ENCODE measurements around the gene SLC35G2. TPM values are rescaled to one million over a fixed set of nuclear protein-coding genes. Genes with fewer than 3 reads are reported as not detected.

Gene SLC35G2
- 26.5 to 31.1 TPM (median 28.0 TPM) in 5 replicates for total RNA-seq (2022; extraction: Qiagen RNA extraction)

DNA sequence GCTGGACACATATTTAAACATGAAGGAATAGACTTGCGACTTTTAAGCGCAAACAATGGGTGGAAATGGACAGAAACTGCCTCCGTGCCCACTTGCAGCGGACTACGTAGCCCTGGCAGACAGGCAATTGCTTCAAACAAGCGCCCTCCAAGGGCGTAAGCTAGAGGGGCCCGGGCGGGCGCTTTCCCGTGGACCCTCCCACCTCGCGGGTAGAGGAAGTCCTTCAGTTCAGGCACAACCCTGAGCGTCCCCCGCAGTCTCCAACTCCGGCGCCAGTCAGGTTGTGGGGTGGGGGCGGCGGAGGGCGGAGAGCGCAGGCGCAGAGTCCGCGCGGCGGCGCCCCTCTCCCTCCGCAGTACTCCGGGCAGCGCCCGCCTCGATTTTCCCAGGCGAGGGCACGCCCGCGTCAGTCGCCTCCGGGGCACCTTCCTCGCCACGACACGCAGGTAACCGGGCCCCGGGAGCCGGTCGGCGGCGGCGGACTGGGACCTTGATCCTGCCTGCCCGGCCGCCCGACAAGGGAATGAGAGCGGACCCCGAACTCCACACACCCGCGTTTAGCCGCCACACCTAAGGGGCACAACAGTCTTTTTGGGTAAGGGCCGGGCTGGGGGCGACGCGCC lies at the start of gene SLC35G2:
Gene SLC35G2 (plus strand): TSS at position 358 of the 623 bp plus-strand sequence. CDS start 35,335 bp downstream, outside the sequence.

DNA sequence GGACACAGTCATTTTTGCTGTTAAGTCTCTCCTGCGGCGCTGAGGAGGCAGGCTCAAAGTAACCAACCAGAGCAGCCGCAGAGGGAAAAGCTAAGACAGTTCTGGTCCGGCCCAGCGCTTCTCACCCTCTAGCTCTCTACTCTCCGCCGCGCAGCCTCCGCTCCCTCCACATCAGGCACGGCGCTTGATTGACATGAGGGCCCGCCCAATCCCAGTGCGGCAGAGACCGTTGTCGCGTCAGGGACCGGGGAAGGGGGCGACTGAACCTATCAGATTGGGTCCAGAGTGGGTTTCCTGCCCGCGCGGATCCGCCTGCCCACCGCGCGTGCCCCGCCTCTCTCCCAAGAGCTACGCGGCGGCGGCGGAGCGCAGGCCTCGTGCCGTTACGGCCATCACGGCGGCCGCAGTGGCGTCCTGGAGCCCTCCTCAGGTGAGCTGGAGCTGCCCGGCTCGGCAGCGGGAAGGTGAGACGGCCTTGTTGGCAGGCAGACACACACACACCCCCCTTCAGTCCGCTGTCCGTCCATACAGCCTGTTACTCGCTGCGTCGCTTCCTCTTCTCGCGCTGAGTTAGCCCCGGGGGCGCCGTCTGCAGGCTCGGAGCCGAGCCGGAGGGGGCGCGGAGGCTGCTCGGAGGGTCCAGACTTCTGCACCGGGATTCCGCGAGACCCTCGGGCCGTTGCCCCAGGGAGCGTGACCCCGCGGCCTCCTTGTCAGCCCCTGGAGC lies 43.1 kb downstream of the SLC35G2 start, which contains the start of gene NCK1:
Gene NCK1 (plus strand): TSS at position 319 of the 727 bp plus-strand sequence. CDS start 65,794 bp downstream, outside the sequence.

Other genes starting within 250 kb of the SLC35G2 start
- 7.8 to 9.3 TPM (median 9.0 TPM) in 5 replicates for gene STAG1, start 66.7 kb upstream of the SLC35G2 start, total RNA-seq (2022; extraction: Qiagen RNA extraction)
- 22.0 to 29.9 TPM (median 22.4 TPM) in 5 replicates for gene NCK1, start 43.1 kb downstream of the SLC35G2 start, total RNA-seq (2022; extraction: Qiagen RNA extraction)
- 0.77 to 1.1 TPM (median 0.97 TPM) in 5 replicates for gene IL20RB, start 138.9 kb downstream of the SLC35G2 start, total RNA-seq (2022; extraction: Qiagen RNA extraction)